OCI-M2 (cell line): ENCODE data around the gene PTGIR.

ENCODE experiments used
- DNase-seq: peaks from one replicate; lab custom pipeline; 2025; ENCODE audit not compliant: unreplicated experiment; lab: John Stamatoyannopoulos, UW

Gene PTGIR

DNA sequence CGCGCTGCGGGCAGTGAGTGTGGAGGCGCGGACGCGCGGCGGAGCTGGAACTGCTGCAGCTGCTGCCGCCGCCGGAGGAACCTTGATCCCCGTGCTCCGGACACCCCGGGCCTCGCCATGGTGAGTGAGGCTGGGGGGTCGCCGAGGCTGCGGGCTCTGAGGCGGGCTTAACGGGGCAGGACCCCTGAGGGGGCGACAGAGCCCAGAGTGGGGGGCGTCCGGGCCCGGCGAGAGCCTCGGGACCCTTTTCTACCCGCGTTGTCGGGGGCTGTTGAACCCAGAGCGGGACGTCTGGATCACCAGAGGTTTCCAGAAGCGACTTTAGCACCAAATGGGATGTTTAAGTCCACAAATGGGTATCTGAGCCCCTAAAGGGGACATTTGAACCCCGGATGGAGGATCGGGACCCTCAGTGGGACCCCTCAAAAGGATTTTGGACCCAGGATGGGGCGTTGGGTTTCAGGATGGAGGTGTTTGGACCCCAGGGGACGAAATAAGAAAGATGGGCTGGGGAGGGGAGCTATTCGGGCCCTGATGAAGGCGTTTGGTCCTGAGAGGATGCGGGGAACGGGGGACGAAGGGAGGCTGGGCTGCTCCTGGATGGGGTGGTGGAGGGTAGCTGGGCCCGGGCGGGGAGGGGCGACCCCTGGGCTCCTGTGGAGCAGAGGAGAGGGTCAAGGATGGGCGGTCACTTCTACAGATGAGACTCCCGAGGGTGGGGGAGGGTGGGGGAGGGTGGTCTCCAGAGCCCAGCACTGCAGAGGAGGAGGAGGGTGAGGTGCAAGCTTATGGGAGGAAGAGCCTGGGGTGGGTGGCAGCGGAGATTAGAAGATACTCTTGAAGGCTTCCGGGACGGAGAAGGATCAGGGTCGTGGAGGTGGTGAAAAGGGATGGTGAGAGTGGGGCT lies 23.3 kb downstream of the PTGIR start, which contains the start of gene CALM3:
CALM3 (plus strand) TSS at position 13 of the 907 bp plus-strand sequence; CDS start at position 118, 105 bp downstream.
- DNase-seq: no peak

DNA sequence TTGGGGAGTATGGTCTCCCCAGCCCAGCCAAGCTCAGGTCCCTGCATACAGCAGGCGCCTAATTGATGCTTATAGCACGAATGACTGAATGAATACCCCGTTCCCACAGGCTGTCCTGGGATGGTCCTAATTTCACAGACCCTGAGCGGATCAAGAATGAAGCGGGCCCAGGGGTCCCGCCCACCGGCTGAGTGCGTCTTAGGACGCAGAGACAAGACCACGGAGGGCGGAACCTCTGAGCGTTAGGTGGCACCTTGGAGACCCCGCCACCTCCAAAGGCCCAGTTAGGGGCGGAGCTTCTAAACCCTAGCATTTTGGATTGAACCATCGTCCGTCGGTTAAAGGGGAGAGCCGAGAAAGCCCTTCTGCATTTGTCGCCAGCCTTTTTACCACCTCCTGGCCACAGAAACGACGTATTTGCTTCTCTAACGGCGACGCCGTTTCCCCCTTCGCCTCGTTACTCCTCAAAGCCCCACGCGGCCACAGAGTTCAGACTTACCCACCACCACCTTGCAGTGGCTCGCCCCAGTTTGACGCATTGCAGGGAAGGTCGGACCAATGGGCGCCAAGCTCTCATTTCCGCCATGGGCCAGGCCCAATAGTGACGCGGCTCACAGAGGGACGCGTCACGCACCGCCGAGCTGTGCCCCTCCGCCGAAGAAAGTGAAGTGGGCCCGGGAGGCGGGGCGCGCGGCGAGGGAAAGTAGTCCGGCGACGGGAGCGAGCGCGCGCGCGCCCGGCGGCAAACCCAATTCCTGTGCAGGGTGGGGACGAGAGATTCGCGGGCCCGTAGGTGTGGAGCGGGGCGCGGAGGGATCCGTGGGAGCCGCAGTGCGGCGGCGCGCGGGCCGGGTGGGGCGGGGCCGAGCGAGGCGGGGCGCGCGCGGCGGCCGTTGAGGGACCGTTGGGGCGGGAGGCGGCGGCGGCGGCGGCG lies 24.2 kb downstream of the PTGIR start:
- DNase-seq: peak; percentile 95

DNA sequence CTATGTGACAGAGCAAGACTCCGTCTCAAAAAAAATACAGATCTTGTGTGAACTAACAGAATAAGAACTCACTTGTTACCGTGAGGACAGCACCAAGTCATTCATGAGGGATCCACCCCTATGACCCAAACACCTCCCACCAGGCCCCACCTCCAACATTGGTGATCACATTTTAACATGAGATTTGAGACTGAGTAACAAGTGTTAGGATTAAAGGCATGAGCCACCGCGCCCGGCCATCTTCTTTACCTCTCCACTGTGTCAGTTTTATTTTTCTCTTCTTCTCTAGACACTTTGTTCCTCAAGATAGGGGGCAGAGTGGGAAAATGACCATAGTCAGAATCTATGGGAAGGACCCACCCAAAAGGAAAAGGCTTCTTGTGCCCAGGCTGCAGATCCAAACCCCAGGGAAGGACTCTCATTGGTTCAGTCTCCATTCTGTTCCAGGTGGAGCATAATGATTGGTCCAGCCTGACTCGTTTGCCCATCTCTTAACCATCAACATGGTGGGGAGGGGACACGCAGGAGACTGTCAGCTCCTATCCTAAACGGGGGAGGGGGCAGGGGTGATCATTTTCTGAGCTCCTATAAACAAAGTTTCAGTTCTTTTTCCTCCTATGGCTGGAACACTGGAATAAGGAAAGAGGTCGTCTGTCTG lies 25.0 kb downstream of the PTGIR start:
- no peak for DNase-seq

DNA sequence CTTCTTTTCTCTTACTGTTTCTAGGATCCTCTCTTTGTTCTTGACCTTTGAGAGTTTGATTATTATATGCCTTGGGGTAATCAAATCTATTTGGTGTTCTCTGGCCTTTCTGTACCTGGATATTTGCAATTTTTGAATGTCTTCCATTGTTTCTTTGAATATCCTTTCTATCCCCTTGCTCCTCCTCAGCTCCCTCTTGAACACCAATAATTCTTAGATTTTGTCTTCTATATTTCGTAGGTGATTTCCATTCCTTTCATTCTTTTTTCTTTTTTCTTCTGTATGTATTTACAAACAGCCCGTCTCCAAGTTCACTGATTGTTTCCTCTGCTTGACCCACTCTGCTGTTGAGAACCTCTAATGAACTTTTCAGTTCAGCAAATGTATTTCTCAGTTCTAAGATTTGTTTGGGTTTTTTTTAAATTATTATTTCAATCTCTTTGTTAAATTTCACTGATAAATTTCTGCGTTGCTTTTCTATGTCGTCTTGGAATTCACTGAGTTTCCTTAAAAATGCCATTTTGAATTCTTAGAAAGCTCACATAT lies 26.4 kb downstream of the PTGIR start:
- DNase-seq: no peak

DNA sequence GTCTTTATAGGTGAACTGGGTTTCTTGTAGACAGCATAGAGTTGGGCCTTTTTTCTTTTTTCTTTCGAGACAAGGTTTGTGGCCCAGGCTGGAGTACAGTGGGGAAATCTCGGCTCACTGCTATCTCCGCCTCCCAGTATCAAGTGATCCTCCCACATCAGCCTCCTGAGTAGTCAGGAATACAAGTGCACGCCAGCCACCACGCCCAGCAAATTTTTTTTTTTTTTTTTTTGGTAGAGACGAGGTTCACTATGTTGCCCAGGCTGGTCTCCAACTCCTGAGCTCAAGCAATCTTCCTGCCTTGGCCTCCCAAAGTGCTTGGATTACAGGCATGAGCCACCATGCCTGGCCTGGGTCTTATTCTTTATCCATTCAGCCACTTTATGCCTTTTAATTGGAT lies 28.9 kb downstream of the PTGIR start:
- DNase-seq: no peak

DNA sequence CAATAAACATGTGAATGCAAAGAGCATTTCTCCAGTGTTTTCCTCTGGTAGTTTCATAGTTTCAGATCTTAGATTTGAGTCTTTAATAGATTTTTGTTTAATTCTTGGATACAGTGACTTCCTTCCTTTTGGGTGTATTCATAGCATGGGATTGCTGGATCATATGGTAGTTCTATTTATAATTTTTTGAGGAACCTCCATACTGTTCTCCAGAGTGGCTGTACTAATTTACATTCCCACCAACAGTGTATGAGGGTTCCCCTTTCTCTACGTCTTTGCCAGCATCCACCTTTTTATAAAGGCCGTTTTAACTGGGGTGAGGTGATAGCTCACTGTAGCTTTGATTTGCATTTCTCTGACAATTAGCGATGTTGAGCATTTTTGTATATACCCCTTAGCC lies 33.0 kb downstream of the PTGIR start:
- DNase-seq: no peak

DNA sequence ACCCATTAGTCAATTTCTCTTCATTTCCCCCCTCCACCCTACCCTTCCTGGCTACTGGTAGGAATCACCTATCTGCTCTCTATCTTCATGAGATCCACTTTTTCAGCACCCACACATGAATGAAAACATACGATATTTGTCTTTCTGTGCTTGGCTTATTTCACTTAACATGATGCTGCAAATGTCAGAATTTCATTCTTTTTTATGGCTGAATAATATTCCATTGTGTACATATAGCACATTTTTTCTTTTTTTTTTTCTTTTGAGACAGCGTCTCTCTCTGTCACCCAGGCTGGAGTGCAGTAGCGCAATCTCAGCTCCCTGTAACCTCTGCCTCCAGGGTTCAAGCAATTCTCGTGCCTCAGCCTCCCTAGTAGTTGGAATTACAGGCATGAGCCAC lies 33.6 kb downstream of the PTGIR start:
- no peak for DNase-seq

DNA sequence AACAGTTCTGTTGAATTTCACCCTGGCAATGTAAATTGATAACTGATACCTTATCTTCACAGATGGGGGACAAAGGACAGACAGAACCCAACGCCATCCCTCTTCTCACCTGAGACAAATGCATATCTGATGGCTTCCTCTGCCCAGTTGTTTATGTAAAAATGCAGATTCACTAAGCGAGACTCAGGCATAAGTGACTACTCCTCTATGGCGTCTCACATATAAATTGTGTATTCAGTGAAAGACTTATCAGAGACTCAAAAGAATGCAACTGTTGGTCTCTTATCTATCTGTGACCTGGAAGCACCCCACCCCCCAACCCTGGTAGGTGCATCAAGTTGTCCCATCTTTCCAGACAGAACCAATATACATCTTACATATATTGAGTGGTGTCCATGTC lies 37.0 kb downstream of the PTGIR start:
- no peak for DNase-seq

DNA sequence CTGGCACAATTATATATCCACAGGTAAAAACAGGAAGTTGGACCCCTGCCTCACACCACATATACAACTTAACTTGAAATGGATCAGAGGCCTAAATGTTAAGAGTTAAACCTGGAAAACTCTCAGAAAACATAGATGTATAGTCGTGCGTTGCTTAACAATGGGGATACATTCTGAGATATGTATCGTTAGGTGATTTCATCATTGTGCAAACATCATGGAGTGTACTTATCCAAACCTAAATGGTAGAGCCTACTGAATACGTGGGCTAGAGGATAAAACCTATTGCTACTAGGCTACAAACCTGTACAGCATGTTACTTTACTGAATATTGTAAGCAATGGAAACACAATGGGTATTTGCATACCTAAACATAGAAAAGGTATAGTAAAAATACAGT lies 38.6 kb downstream of the PTGIR start:
- DNase-seq: no peak

DNA sequence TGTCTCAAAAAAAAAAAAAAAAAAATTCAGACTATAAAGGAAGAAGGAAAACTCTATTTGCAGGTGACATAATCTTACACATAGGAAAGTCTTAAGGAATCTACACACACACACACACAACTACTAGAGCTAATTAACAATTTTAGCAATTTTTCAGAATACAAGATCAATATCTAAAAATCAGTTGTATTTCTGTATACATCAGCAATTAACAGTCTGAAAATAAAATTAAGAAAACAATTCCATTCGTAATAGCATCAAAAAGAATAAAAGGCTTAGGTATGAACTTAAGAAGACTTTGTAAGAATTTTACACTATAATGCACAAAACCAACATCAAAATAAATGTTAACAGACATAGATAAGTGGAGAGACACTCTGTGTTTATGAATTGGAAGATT lies 39.4 kb downstream of the PTGIR start:
- DNase-seq: no peak

DNA sequence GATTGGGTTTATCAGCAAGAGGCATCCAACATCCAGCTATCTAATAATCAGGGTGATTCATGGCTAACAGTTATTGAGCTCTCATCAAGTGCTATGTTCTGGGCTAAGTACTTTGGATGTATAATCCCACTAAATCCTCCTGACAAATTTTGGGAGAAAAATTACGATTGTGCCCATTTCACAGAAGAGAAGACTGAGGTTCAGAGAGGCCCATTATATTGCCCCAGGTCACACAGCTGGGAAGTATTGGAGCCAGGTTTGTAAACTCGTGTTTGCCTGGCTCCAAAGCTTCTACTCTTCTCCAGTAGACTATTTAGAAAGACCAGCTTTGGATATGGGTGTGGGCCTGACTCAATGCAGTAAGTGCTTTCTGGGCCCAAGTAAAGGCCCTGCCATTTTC lies 44.6 kb downstream of the PTGIR start:
- no peak for DNase-seq

DNA sequence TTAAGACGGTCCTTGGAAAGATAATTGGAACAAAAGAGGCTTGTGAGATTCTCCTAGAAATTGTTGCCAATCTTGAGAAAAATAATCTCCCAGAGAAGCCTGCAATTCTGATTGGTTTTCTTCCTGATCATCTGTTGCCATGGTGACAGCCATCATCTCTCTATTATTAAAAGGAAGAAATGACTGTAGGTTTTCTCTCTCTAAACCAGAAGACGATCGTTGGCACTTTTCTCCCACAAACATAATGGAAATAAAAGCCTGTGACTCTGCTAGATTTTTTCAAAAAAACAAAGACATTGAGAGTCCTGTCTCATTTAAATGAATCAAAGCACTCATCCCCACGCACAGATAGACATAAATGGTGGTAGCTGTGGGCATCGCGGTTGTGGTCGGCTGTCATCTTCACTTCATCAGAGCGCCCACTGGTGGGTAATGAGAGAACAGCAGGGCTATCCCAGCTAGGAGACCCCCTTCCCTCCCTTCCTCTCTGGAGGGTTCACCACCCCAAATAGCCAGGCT lies 45.5 kb downstream of the PTGIR start:
- DNase-seq: no peak

DNA sequence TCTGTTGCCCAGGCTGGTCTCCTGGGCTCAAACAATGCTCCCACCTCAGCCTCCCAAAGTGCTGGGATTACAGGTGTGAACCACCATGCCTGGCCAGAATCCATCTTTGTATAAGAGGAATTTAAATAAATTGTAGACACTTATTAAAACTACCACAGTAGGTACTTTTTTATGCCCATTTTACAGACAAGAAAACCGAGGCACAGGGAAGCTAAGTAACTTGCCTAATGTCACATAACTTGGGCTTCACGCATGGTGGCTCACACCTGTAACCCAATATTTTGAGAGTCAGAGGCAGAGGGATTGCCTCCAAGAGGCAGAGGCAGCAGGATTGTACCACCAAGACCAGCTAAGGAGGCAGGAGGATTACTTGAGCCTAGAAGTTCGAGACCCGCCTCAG lies 46.4 kb downstream of the PTGIR start:
- DNase-seq: no peak

DNA sequence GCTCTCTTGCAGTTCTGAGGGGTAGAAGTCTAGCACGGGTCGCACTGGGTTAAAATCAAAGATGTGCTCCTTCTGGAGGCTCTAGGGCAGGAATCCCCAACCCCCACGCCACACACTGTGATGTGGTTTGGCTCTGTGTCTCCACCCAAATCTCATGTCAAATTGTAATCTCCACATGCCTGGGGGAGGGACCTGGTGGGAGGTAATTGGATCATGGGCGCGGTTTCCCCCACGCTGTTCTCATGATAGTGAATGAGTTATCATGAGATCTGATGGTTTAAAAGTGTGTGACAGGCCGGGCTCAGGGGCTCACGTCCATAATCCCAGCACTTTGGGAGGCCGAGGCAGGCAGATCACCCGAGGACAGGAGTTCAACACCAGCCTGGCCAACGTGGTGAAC lies 50.4 kb downstream of the PTGIR start:
- DNase-seq: no peak

DNA sequence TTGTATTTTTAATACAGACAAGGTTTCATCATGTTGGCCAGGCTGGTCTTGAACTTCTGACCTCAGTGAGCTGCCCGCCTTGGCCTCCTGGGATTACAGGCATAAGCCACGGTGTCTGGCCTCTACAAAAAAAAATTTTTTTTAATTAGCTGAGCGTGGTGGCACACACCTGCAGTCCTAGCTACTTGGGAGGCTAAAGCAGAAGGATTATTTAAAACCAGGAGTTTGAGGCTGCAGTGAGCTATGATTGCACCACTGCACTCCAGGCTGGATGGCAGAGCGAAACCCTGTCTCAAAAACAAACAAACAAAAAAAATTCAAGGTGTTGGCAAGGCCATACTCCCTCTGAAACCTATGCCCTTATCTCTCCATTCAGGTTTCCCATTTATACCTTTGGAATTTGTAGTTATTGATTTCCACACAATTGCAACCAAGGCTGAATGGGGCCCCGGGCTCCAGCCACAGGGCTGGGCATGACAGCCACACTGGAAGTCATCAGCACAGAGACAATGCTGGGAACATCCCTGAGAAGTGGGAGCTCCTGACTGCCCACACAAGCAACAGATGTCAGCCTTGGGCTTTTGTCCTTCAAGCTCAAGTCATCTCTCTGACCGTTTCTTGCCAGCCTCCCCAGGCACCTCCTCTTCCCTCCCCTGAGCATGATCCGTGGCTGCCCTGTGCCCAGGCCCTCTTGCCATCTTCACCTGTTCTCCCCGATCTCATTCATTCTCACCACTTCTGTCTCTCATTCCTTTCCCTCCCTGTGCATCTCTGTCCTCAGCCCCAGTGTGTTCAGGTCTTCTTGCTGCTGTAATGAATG lies 51.0 kb downstream of the PTGIR start:
- no peak for DNase-seq

DNA sequence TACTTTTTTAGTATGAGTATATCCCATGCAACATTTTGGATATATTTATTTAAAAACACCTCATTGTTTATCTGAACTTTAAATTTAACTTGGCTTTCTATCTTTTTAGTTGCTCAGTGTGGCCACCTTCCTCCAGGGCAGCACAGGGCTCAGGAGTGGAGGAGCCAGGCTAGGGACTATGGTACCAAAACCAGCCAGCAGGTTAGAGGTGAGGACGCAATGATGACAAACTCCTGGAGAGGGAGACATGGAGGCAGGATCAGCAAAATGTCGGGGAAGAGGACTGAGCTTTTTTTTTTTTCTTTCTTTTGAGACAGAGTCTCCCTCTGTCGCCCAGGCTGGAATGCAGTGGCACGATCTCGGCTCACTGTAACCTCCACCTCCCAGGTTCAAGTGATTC lies 53.4 kb downstream of the PTGIR start:
- no peak for DNase-seq
